Breast epithelium (tissue), 4 donors: ENCODE measurements around the gene TBC1D14. TPM values are rescaled to one million over a fixed set of nuclear protein-coding genes. Genes with fewer than 3 reads are reported as not detected.

Experiments
- DNase-seq, 2 donors: peaks; one replicate each; pipeline ENCODE4 v3.0.0-alpha.2; 2019; ENCODE audit warnings: low spot score in 2 of 2
- H3K27ac ChIP-seq, 2 donors: fragments of 200-600 bp; sonication (generic) in 1 of 2; one replicate each; pipeline ENCODE4 v1.5.1; 2016 to 2019; ENCODE audit warnings: mild to moderate bottlenecking in 1 of 2
- H3K27me3 ChIP-seq, 2 donors: fragments of 200-600 bp; sonication (generic) in 1 of 2; one replicate each; pipeline versions ENCODE4 v1.5.1 to v1.6.0; 2017 to 2019; ENCODE audit warnings: control low read depth in 1 of 2, mild to moderate bottlenecking in 1 of 2
- H3K36me3 ChIP-seq: fragments of 200-600 bp; one replicate; pipeline ENCODE4 v1.5.1; 2019
- H3K4me1 ChIP-seq, 2 donors: fragments of 200-600 bp; sonication (generic); one replicate each; pipeline ENCODE4 v1.5.1; 2016 to 2019; ENCODE audit warnings: control low read depth in 1 of 2
- H3K4me3 ChIP-seq, 3 donors: fragments of 200-600 bp; sonication (generic); 1 replicate in 2 of 3; 2 replicates in 1 of 3; pipeline ENCODE4 v1.5.1; 2016 to 2019; ENCODE audit warnings: mild to moderate bottlenecking in 3 of 3, moderate library complexity in 2 of 3
- H3K9me3 ChIP-seq, 2 donors: fragments of 200-600 bp; sonication (generic) in 1 of 2; one replicate each; pipeline ENCODE4 v1.5.1; 2016 to 2019; ENCODE audit warnings: control low read depth in 1 of 2
- POLR2A ChIP-seq: fragments of 450-650 bp; IDR thresholded peaks from one replicate; pipeline ENCODE4 v1.6.1; 2016; ENCODE audit warnings: antibody characterized with exemption, mild to moderate bottlenecking, moderate library complexity
- POLR2AphosphoS5 ChIP-seq, 3 donors: sonication (generic); formaldehyde crosslinking; IDR thresholded peaks; one replicate each; pipeline ENCODE4 v1.6.1; 2017; ENCODE audit warnings: antibody characterized with exemption in 3 of 3
- intact Hi-C: fragments of 100-400 bp; cut with DNase I; formaldehyde crosslinking; loops from one replicate; pipeline ENCODE4 v1.15.1; 2023; ENCODE audit warnings: low total_unique reads
- total RNA-seq, 3 donors: library from RNA; depleted of rRNA; stranded (reverse); fragments of >200 nt; gene quantifications; one replicate each; pipeline ENCODE4 v1.1.0, GENCODE V29; 2016
- TF ChIP-seq, protein P1 (sequence below), 3 donors: fragments of 450-650 bp; IDR thresholded peaks; one replicate each; pipeline ENCODE4 v1.5.1; 2016 to 2017; ENCODE audit warnings: antibody characterized with exemption in 3 of 3, mild to moderate bottlenecking in 3 of 3, moderate library complexity in 3 of 3

Gene TBC1D14
- total RNA-seq, 3 donors from 2014 or later, result 48.5 to 57.3 (median 48.7) TPM

DNA sequence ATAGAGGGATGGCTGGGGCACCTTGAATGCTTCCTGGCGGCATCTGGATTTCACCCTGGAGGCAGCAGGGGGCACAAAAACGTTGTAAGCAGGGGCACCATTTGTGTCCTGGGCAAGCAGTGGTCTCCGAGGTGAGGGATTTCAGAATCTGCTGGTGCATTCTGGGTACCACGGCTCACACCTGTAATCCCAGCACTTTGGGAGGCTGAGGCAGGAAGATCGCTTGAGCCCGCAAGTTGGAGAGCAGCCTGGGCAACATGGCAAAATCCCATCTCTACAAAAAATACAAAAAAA, 16.8 kb upstream of the TBC1D14 start:
- Histone ChIP-seq H3K27ac (no peak overlapping the region), H3K4me1 (peaks cover 3 to 11% of the 10 kb centered on the region in 2 donors), H3K9me3 (peaks cover 0 to 4% of the 10 kb centered on the region in 2 donors), H3K27me3 (no peaks in the 10 kb centered on the region), H3K4me3 (no peak overlapping the region), H3K36me3 (no peaks in the 10 kb centered on the region)
- TF ChIP-seq, protein P1, sequence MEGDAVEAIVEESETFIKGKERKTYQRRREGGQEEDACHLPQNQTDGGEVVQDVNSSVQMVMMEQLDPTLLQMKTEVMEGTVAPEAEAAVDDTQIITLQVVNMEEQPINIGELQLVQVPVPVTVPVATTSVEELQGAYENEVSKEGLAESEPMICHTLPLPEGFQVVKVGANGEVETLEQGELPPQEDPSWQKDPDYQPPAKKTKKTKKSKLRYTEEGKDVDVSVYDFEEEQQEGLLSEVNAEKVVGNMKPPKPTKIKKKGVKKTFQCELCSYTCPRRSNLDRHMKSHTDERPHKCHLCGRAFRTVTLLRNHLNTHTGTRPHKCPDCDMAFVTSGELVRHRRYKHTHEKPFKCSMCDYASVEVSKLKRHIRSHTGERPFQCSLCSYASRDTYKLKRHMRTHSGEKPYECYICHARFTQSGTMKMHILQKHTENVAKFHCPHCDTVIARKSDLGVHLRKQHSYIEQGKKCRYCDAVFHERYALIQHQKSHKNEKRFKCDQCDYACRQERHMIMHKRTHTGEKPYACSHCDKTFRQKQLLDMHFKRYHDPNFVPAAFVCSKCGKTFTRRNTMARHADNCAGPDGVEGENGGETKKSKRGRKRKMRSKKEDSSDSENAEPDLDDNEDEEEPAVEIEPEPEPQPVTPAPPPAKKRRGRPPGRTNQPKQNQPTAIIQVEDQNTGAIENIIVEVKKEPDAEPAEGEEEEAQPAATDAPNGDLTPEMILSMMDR (IDR thresholded peaks at IDR 0.05), result no peak
- TF ChIP-seq POLR2AphosphoS5 (IDR thresholded peaks at IDR 0.05) (no peak), POLR2A (no peak)
- intact Hi-C loops, result no loop called here
- no peak for DNase-seq

DNA sequence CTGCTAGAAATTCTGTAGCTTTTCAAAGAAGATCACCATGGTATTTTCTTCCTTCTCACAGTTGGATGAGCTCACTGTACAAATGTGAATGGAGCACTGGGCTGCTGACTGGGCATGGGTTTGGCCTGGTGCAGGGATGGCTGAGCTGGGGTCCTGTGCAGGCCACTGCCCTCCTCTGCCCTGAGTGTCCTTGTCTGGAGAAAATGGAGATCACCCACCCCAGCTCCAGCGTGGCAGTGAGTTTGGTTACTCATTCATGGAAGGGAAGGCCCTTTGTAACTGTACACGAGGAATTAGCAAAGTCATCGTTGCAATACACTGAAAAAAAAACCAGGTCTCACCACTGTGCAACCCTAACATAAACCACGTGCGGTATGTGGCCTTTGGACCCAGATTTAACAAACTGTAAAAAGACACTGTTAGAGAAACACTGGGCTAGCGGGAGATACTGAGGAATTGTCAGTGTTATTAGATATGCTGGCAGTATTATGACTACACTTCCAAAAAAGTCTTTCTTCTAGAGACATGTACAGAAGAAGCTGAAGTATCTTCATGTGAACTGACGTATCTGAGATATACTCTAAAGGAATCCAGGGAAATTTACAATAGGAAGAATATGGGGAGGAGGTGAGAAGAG, 16.1 kb upstream of the TBC1D14 start:
- DNase-seq, result no peak
- Histone ChIP-seq H3K27ac (no peak overlapping the region), H3K4me1 (peaks cover 3 to 11% of the 10 kb centered on the region in 2 donors), H3K4me3 (no peak overlapping the region), H3K27me3 (no peaks in the 10 kb centered on the region), H3K9me3 (peaks cover 0 to 4% of the 10 kb centered on the region in 2 donors), H3K36me3 (no peaks in the 10 kb centered on the region)
- TF ChIP-seq POLR2AphosphoS5 (IDR thresholded peaks at IDR 0.05), result no peak
- TF ChIP-seq, protein P1 (IDR thresholded peaks at IDR 0.05), result no peak
- TF ChIP-seq POLR2A, result no peak
- intact Hi-C loops, result no loop called here

DNA sequence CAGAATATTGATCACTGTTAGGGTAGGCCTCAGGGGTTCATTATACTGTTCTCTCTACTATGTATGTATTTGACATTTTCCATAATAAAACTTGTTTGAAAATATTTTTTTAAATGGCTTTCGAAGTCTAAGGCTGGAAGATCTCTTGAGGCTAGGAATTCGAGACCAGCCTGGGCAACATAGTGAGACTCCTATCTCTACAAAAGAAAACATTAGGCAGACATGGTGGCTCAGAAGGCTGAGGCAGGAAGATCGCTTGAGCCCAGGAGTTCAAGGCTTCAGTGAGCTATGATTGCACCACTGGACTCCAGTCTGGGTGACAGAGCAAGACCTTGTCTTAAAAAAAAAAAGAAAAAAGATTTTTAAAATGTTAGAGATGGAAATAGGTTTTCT, 15.5 kb upstream of the TBC1D14 start:
- Histone ChIP-seq H3K9me3 (peaks cover 0 to 4% of the 10 kb centered on the region in 2 donors), H3K4me3 (no peak overlapping the region), H3K4me1 (peaks cover 3 to 11% of the 10 kb centered on the region in 2 donors), H3K36me3 (no peaks in the 10 kb centered on the region), H3K27ac (no peak overlapping the region), H3K27me3 (no peaks in the 10 kb centered on the region)
- no peak for DNase-seq
- intact Hi-C loops, result no loop called here
- TF ChIP-seq POLR2A (no peak), POLR2AphosphoS5 (IDR thresholded peaks at IDR 0.05) (no peak)
- TF ChIP-seq, protein P1 (IDR thresholded peaks at IDR 0.05), result no peak

DNA sequence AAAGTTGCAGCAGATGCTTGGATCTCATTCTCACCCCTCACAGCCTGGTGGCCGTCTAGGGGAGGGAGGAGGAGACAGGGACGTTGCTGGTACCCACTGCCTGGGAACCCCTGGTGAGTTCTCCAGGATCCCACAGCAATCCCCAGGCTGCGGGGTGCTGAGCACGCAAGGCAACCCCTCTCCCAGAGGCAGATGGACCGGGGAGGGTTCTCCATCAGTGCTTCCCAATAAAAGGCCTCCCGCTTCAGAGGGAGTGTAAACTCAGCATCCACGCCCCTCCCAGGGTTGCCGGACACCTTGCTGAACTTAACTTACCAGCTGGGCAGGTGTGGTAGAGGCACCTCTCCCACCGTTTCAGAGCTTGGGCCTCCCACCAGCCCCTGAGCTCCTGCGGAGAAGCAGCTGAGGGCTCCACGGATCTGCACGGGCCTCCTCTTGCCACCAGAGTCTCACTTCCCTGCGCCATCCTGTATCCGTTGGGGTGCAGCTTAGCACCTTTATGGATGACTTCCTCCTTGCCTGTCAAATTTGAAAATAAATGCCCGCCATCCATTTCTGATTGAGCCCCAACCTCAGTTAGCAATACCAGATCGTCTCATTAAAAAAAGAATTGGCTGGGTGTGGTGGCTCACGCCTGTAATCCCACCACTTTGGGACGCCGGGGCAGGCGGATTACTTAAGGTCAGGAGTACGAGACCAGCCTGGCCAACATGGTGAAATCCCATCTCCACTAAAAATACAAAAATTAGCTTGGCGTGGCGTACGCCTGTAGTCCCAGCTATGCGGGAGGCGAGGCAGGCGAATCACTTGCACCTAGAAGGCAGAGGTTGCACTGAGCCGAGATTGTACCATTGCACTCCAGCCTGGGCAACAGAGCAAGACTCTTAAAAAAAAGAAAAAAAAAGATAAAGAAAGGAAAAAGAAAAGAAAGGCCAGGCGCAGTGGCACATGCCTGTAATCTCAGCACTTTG, 14.8 kb upstream of the TBC1D14 start:
- Histone ChIP-seq H3K27me3 (no peaks in the 10 kb centered on the region), H3K4me1 (peaks cover 3 to 11% of the 10 kb centered on the region in 2 donors), H3K9me3 (peaks cover 0 to 4% of the 10 kb centered on the region in 2 donors), H3K27ac (no peak overlapping the region), H3K36me3 (no peaks in the 10 kb centered on the region), H3K4me3 (no peak overlapping the region)
- TF ChIP-seq, protein P1 (IDR thresholded peaks at IDR 0.05), result no peak
- no peak for TF ChIP-seq POLR2AphosphoS5 (IDR thresholded peaks at IDR 0.05)
- TF ChIP-seq POLR2A, result no peak
- no peak for DNase-seq
- intact Hi-C loops, result no loop called here

DNA sequence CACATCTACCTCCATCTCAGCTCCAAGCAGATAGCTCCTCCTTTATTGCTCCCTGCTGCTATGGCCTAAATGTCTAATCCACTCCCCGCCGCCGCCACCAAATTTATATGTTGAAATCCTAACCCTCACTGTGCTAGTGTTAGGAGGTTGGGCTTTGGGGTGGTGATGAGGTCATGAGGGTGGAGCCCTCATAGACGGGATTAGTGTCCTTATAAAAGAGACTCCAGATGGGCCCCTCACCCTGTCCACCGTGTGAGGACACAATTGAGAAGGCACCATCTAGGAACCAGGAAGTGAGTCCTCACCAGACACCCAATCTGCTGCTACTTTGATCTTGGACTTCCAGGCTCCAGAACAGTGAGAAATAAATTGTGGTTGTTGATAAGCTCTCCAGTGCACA, 13.6 kb upstream of the TBC1D14 start:
- intact Hi-C loops, result no loop called here
- H3K9me3 ChIP-seq, result no peaks in the 10 kb centered on the region
- H3K36me3 ChIP-seq, result no peaks in the 10 kb centered on the region
- H3K4me3 ChIP-seq, result no peak overlapping the region
- peaks cover 3 to 11% of the 10 kb centered on the region in 2 donors for H3K4me1 ChIP-seq
- H3K27ac ChIP-seq, result no peak overlapping the region
- no peak for TF ChIP-seq POLR2AphosphoS5 (IDR thresholded peaks at IDR 0.05)
- TF ChIP-seq POLR2A, result no peak
- TF ChIP-seq, protein P1 (IDR thresholded peaks at IDR 0.05), result no peak
- no peaks in the 10 kb centered on the region for H3K27me3 ChIP-seq
- no peak for DNase-seq
